HepG2 (cell line): ENCODE data around the gene TBC1D1. TPM values are rescaled to one million over a fixed set of nuclear protein-coding genes. Genes with fewer than 3 reads are reported as not detected.

Experiments
- ATAC-seq: fragments of 200-7000 bp; cut with Tn5 transposase; 3 replicates; pipeline ENCODE4 v1.9.1; 2020; ENCODE audit warnings: mild to moderate bottlenecking, moderate library complexity
- BruUV-seq: library from RNA; stranded (reverse); fragments of 400-500 nt; replicated peaks from 2 replicates; lab custom pipeline; 2021; lab: Mats Ljungman, UMichigan
- CTCF ChIA-PET: fragments of 300-600 bp; formaldehyde crosslinking; extraction: SDS; loops from one replicate; lab custom pipeline; 2021; ENCODE audit warnings: low total read pairs, inconsistent platforms, low intra/inter-chr PET ratio; lab: Yijun Ruan, JAX
- POLR2A ChIA-PET: fragments of 350-600 bp; sonication (Branson Sonifier 250); formaldehyde crosslinking; loops from one replicate; lab custom pipeline; 2020; ENCODE audit warnings: antibody characterized with exemption, inconsistent platforms; lab: Yijun Ruan, JAX
- DNase-seq: peaks from one replicate; pipeline ENCODE4 v3.0.0-alpha.2; 2015; ENCODE audit warnings: low spot score
- FAIRE-seq: peaks from 3 replicates; lab custom pipeline; 2011; peaks lifted over from hg19 to GRCh38; lab: Jason Lieb, UNC
- H2AFZ ChIP-seq: one replicate; pipeline ENCODE4 v1.6.1; 2011; ENCODE audit warnings: low read length, inconsistent platforms
- H3K27ac ChIP-seq: fragments of 300-600 bp; 3 replicates; pipeline ENCODE4 v1.8.0; 2011; ENCODE audit warnings: mixed run types, mild to moderate bottlenecking, mixed read lengths, low read length, inconsistent platforms; ENCODE audit not compliant: insufficient read depth; ENCODE audit errors: extremely low read length
- H3K27me3 ChIP-seq, 2 experiments: fragments of 200-600 bp in 1 of 2; 2 replicates in 1 of 2; 3 replicates in 1 of 2; pipeline versions ENCODE4 v1.6.0 to v1.8.0; 2011; ENCODE audit warnings: low read length in 2 of 2, mild to moderate bottlenecking in 2 of 2, moderate library complexity in 2 of 2, inconsistent platforms in 1 of 2; ENCODE audit not compliant: insufficient read depth in 2 of 2, control insufficient read depth in 1 of 2
- H3K36me3 ChIP-seq, 2 experiments: fragments of 200-600 bp in 1 of 2; replicated peaks in 1 of 2; 2 replicates in 1 of 2; 3 replicates in 1 of 2; pipeline versions ENCODE4 v1.5.1 to v1.8.0; 2011; ENCODE audit warnings: low read length in 2 of 2, inconsistent platforms in 1 of 2; ENCODE audit not compliant: insufficient read depth in 2 of 2, control insufficient read depth in 1 of 2
- H3K4me1 ChIP-seq: 2 replicates; pipeline ENCODE4 v1.5.1; 2012; ENCODE audit warnings: low read length, inconsistent platforms; ENCODE audit not compliant: insufficient read depth
- H3K4me2 ChIP-seq: 2 replicates; pipeline ENCODE4 v1.6.0; 2011; ENCODE audit warnings: low read depth, low read length, inconsistent platforms
- H3K4me3 ChIP-seq, 3 experiments: fragments of 200-600 bp in 1 of 3; sonication (generic), shearing (Covaris generic) in 1 of 3; replicated peaks in 1 of 3; 2 replicates each; pipeline ENCODE4 v1.5.1; 2011 to 2016; ENCODE audit warnings: low read length in 3 of 3, inconsistent platforms in 2 of 3, low read depth in 2 of 3, mild to moderate bottlenecking in 2 of 3, control low read depth in 1 of 3, mixed read lengths in 1 of 3; ENCODE audit not compliant: insufficient read depth in 1 of 3
- H3K79me2 ChIP-seq: one replicate; pipeline ENCODE4 v1.6.1; 2011; ENCODE audit warnings: low read length, inconsistent platforms; ENCODE audit not compliant: insufficient read depth
- H3K9ac ChIP-seq: 2 replicates; pipeline ENCODE4 v1.6.0; 2011; ENCODE audit warnings: mild to moderate bottlenecking, low read depth, low read length, inconsistent platforms; ENCODE audit not compliant: insufficient read depth
- H3K9me3 ChIP-seq: 2 replicates; pipeline ENCODE4 v1.5.1; 2012; ENCODE audit warnings: mild to moderate bottlenecking, low read length
- H4K20me1 ChIP-seq: 2 replicates; pipeline ENCODE4 v1.6.0; 2011; ENCODE audit warnings: inconsistent platforms, mild to moderate bottlenecking, low read length, moderate library complexity; ENCODE audit not compliant: insufficient read depth
- ASH2L ChIP-seq: fragments of 300-600, 200-600 bp; sonication (generic); IDR thresholded peaks from 2 replicates; pipeline ENCODE4 v1.7.0; 2017; ENCODE audit warnings: low read depth, mild to moderate bottlenecking, moderate library complexity, mixed read lengths, low read length; ENCODE audit not compliant: insufficient read length
- GATA4 ChIP-seq: sonication (generic); IDR thresholded peaks from 2 replicates; pipeline ENCODE4 v1.6.1; 2016; ENCODE audit warnings: antibody characterized with exemption, low read depth, borderline replicate concordance
- HNF1B ChIP-seq: sonication (generic); formaldehyde crosslinking; IDR thresholded peaks from 2 replicates; pipeline ENCODE4 v1.5.1; 2020; ENCODE audit warnings: mild to moderate bottlenecking, moderate library complexity, missing genetic modification reagents
- JARID2 ChIP-seq: sonication (generic); formaldehyde crosslinking; IDR thresholded peaks from 2 replicates; pipeline ENCODE4 v1.8.1; 2023; ENCODE audit warnings: missing genetic modification reagents, inconsistent platforms; ENCODE audit not compliant: insufficient replicate concordance
- JUND ChIP-seq: sonication (generic); formaldehyde crosslinking; IDR thresholded peaks from 2 replicates; pipeline ENCODE4 v1.8.0; 2022; ENCODE audit warnings: mild to moderate bottlenecking, missing genetic modification reagents
- MBD4 ChIP-seq: IDR thresholded peaks from 2 replicates; pipeline ENCODE4 v1.6.1; 2012; ENCODE audit warnings: low read length, inconsistent platforms, borderline replicate concordance
- MTF2 ChIP-seq: sonication (generic); formaldehyde crosslinking; IDR thresholded peaks from 2 replicates; pipeline ENCODE4 v1.5.0; 2020; ENCODE audit warnings: missing genetic modification reagents, borderline replicate concordance
- NPAS2 ChIP-seq: sonication (generic); formaldehyde crosslinking; IDR thresholded peaks from 2 replicates; pipeline ENCODE4 v1.8.0; 2022; ENCODE audit warnings: mild to moderate bottlenecking, missing genetic modification reagents, borderline replicate concordance
- NR1H2 ChIP-seq: sonication (generic); formaldehyde crosslinking; IDR thresholded peaks from 2 replicates; pipeline ENCODE4 v1.8.1; 2022; ENCODE audit warnings: low read depth, missing genetic modification reagents, borderline replicate concordance
- PBX3 ChIP-seq: sonication (generic); formaldehyde crosslinking; IDR thresholded peaks from 2 replicates; pipeline ENCODE4 v1.8.1; 2023; ENCODE audit warnings: missing genetic modification reagents, inconsistent platforms, borderline replicate concordance
- PREB ChIP-seq: sonication (generic); formaldehyde crosslinking; IDR thresholded peaks from 2 replicates; pipeline ENCODE4 v1.4.0; 2020; ENCODE audit warnings: missing genetic modification reagents
- PTBP1 ChIP-seq: fragments of 200-400 bp; formaldehyde crosslinking; IDR thresholded peaks from 2 replicates; pipeline ENCODE4 v1.6.1; 2018; ENCODE audit warnings: low read length, low read depth; ENCODE audit not compliant: poor library complexity, severe bottlenecking
- RXRA ChIP-seq: sonication (generic); formaldehyde crosslinking; IDR thresholded peaks from 2 replicates; pipeline ENCODE4 v1.5.1; 2020; ENCODE audit warnings: missing genetic modification reagents
- TFAP4 ChIP-seq: sonication (generic); IDR thresholded peaks from 2 replicates; pipeline ENCODE4 v1.6.1; 2016; ENCODE audit warnings: low read depth, borderline replicate concordance
- U2AF1 ChIP-seq: fragments of 200-400 bp; formaldehyde crosslinking; optimal IDR thresholded peaks from 2 replicates; pipeline ENCODE3; 2017; ENCODE audit warnings: mild to moderate bottlenecking, low read depth, low read length
- ZFP62 ChIP-seq: sonication (generic); formaldehyde crosslinking; IDR thresholded peaks from 2 replicates; pipeline ENCODE4 v1.4.0; 2020; ENCODE audit warnings: missing genetic modification reagents
- ZNF496 ChIP-seq: sonication (generic); formaldehyde crosslinking; IDR thresholded peaks from 2 replicates; pipeline ENCODE4 v1.8.1; 2023; ENCODE audit warnings: mild to moderate bottlenecking, moderate library complexity, missing genetic modification reagents; ENCODE audit not compliant: insufficient replicate concordance
- ZNF547 ChIP-seq: sonication (generic); formaldehyde crosslinking; IDR thresholded peaks from 2 replicates; pipeline ENCODE4 v1.5.1; 2020; ENCODE audit warnings: mild to moderate bottlenecking, missing genetic modification reagents
- ZNF660 ChIP-seq: sonication (generic); formaldehyde crosslinking; IDR thresholded peaks from 2 replicates; pipeline ENCODE4 v1.5.1; 2020; ENCODE audit warnings: mild to moderate bottlenecking, low read depth, missing genetic modification reagents, borderline replicate concordance
- ZNF780A ChIP-seq: sonication (generic); formaldehyde crosslinking; IDR thresholded peaks from 2 replicates; pipeline ENCODE4 v1.8.0; 2022; ENCODE audit warnings: mild to moderate bottlenecking, missing genetic modification reagents, moderate library complexity
- WGBS: methylation state at CpG from one replicate; pipeline ENCODE4 v1.1.6; 2017; ENCODE audit warnings: low lambda C conversion rate; 5-methylcytosine and 5-hydroxymethylcytosine counted together
- in situ Hi-C: cut with HindIII; loops from 2 replicates; pipeline ENCODE4 v1.10.0; 2017; ENCODE audit warnings: low pct_unique_long_range_greater_than_20kb; ENCODE audit not compliant: extremely low pct_ligation_motif_present
- intact Hi-C: fragments of 100-400 bp; cut with micrococcal nuclease; formaldehyde crosslinking; loops from one replicate; pipeline ENCODE4 v1.10.0; 2022; ENCODE audit not compliant: unreplicated experiment
- polyA plus RNA-seq, 8 experiments: library from polyadenylated mRNA; depleted of rRNA in 3 of 8; stranded (reverse) in 7 of 8; unstranded in 1 of 8; fragments of >200 nt; fragmentation: Illumina TruSeq in 4 of 8; extraction: Trizol in 4 of 8; gene quantifications; 2 replicates each; pipeline versions ENCODE4 v1.2.1 to v1.2.3, GENCODE V29; 2011 to 2016; ENCODE audit warnings: low read depth in 4 of 8, missing spikeins in 1 of 8, mixed read lengths in 1 of 8; ENCODE audit not compliant: insufficient read depth in 1 of 8
- total RNA-seq, 5 experiments: library from RNA; depleted of rRNA; stranded (reverse); fragments of >200 nt; fragmentation: Illumina TruSeq; extraction: Trizol; gene quantifications; 2 replicates each; pipeline ENCODE4 v1.2.3, GENCODE V29; 2016; ENCODE audit warnings: low read depth in 1 of 5

TBC1D1 gene
- total and polyA plus RNA-seq, 2 of the 13 experiments (the other 11 are each of a cell fraction or from before 2014, with no cell fraction given), result 37.3 to 62.8 TPM

- TF ChIP-seq HNF1B (CRISPR knock-in tag) (no peak), ZNF660 (CRISPR knock-in tag) (no peak)
Measured at GRCh38 chr4:37971202-37971601, 80.3 kb downstream of the TBC1D1 start (continued).

- Histone ChIP-seq H3K27me3 (no peaks in the 10 kb centered on the region; a peak in 1 of 5 replicates), H2AFZ (no peak overlapping the region), H3K4me3 (no peak overlapping the region), H3K27ac (no peak overlapping the region), H3K9me3 (no peaks in the 10 kb centered on the region), H3K4me2 (no peak overlapping the region), H3K9ac (no peak overlapping the region), H3K79me2 (peaks cover 4% of the 10 kb centered on the region), H3K36me3 (no peaks in the 10 kb centered on the region), H3K4me1 (peaks cover 29% of the 10 kb centered on the region), H4K20me1 (no peaks in the 10 kb centered on the region)
- intact Hi-C loops, result loop anchor here (10.0 kb wide), 1 partner anchor 89 kb away; no protein-coding TSS in a partner anchor
- DNase-seq, result no peak
- POLR2A ChIA-PET, result interaction anchor here (0.8 kb wide), 1 partner anchor 163 kb away, joined by 3 read pairs; no protein-coding TSS in a partner anchor
- no peak for FAIRE-seq
- no TSS peak for BruUV-seq
- CTCF ChIA-PET, result no interaction called here
- 30% methylated on average over 3 of the region's 3 CpGs for WGBS
- no peak for ATAC-seq
- in situ Hi-C loops, result no loop called here
- TF ChIP-seq MTF2 (CRISPR knock-in tag), result no peak
- TF ChIP-seq ASH2L, result no peak
- no peak for TF ChIP-seq PREB (CRISPR knock-in tag)
- TF ChIP-seq NPAS2 (CRISPR knock-in tag), result no peak
- no peak for TF ChIP-seq TFAP4
- no peak for TF ChIP-seq MBD4
- TF ChIP-seq ZNF780A (CRISPR knock-in tag), result no peak
- no peak for TF ChIP-seq ZFP62 (CRISPR knock-in tag)
- TF ChIP-seq PTBP1, result no peak
- no peak for TF ChIP-seq ZNF496 (CRISPR knock-in tag)
- TF ChIP-seq RXRA (CRISPR knock-in tag), result no peak
- TF ChIP-seq JUND, result no peak
- no peak for TF ChIP-seq GATA4
- TF ChIP-seq JARID2, result no peak
- TF ChIP-seq U2AF1, result no peak
- TF ChIP-seq PBX3 (CRISPR knock-in tag), result no peak
- no peak for TF ChIP-seq ZNF547 (CRISPR knock-in tag)
- no peak for TF ChIP-seq NR1H2 (CRISPR knock-in tag)
Measured at GRCh38 chr4:37973441-37973840, 82.6 kb downstream of the TBC1D1 start.
